CMK (cell line): ENCODE results near the gene DNAJB2.
A peak's percentile ranks its signal among the peaks of the same experiment; 100 is the strongest.

ENCODE experiments used
- DNase-seq: peaks from one replicate; pipeline ENCODE4 v3.0.0-alpha.2; 2010; ENCODE audit warnings: low read depth

Gene DNAJB2

DNA sequence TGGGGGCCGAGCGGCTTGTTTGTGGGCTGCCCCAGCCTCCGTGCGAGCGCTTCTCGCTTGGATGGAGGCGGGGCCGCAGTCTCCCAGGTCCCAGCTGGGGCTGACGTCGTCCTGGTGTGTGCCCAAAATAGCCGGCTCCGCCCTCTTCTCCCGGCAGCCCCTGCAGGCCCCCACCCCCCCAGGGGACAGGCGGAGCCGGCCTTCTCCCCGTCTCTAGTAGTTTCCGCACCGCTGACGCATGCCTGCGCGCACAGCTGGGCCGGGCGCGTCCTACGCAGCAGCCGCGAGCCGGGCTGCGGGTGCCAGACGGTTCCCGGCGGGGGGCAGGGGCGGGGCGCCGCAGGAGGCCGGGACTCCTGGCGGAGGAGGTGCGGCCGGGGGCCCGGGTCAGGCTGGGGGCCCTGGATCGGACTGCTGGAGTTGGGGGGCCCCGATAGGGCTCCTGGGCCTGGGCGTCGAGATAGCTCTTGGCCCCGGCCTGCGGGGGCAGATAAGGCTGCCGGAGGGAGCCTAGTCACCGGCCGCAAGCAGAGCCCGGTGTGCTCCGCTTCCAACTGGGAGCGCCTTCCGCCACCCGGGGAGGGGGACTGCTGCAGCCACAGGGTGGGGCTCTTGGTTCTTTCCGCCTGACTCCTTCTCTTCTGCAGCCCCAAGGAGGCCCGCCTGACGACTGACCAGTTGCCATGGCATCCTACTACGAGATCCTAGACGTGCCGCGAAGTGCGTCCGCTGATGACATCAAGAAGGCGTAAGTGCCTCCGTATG is at the start of gene DNAJB2:
TSS of gene DNAJB2 (plus strand) at position 216 of the 765 bp plus-strand sequence. CDS start at position 684, 468 bp downstream.
- DNase-seq: peak; percentile 98

DNA sequence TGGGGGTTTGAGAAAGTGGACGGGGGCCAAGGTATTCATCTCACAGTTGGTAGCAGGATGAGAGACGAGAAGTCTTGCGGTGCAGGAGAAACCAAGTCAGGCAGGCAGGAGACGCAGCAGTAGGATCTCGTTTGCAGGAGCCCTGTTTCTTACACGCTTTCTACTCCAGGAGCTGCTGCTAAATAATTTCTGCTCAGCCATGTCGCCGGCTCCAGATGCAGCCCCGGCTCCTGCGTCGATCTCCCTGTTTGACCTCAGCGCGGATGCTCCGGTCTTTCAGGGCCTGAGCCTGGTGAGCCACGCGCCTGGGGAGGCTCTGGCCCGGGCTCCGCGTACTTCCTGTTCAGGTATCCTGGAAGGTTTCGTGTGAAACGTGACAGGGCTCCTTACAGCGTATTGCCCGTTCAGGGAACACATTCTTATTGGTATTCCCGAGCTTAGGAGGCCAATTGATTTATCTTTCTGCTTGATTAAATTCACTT is 49.1 kb upstream of the DNAJB2 start:
- DNase-seq: no peak

DNA sequence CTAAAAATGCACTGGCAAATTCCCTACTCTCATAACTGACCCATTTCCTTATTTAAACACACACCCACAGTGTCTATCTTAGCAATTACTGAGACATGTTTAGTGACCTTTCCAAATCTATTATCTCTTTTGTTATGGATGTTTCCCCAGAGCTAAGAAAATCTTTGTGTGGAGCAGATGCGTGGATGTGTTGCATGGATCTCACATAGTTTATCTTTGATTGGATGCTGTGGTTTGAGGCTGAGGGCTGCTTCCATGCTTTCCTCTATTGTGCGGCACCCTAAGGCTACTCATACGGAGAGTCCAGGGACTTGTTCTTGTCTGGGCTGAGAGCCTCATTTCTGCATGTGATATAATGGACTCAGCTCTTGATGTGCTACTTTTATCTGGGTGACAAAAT is 44.8 kb upstream of the DNAJB2 start:
- no peak for DNase-seq

DNA sequence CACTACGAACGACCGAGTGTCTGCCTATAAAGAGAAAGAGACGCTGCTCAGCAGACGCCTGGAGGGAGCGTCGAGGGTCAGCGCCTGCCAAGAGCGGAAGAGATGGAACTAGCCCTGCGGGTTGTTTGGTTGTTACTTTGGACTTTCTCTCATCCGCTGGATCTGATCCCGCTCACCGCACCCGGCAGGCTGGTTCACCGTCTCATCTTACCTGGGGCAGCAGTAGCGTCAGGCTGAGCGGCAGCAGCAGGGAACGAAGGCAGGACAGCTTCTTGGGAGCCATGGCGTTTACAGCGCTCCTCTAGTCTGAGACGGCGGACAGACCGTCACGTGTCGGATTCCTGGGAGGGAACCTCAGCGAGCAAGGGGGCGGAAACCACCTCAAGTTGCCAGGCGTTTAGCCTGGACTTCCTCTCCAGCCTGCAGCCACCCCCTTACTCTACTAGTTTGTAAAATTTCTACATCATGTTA is 35.8 kb upstream of the DNAJB2 start:
- no peak for DNase-seq

DNA sequence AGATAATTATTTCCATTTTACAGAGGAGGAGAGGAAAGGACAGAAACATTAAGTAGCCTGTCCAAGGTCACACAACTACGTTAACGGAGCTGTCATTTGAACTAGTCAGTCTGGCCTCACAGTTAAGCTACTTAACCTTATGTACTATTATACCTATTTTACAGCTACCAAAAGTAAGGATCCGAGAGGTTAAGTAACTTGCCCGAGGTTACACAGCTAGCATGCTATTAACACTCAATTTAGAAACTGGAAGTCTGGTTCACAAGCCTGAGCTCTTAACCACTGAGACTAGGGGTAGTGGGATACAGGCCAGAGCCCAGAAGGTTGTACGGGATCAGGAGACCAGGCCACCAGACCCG is 34.4 kb upstream of the DNAJB2 start:
- no peak for DNase-seq

DNA sequence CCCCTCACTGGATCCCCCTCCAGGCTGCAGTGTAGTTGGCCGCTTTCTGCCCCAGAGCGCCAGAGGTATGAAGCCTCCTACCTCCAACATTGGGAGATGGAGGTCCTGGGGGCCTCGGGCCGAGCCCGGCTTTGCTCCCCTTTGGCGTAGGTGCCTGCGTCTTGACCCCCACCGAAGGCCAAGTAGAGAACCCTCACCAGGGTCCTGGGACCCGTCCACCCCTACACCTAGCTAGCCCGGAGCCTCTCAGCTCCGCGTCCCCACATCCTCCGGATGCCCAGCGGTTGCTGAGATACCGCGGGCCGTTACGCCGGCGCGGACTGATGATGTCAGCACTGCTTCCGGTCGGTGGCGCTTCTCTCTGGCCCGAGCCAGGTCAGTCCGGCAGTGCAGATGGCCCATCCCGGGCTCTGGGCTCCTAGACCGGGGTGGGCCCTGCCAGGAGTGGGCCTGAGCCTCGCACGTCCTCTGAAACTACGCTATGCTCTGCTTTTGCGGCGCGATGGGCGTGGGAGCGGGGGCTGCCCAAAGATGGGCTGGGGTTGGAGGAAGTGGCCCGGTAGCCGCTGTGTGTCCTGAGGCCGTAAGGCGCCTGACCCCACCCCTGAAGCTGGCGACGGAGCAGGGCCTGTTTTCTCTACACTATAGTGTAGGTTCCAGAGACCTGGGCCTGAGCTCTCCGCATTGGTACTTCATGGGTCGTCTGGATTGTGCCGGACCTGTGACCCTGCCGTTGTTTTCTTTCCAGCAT is 33.8 kb upstream of the DNAJB2 start, which contains the start of the genes GLB1L and STK16:
TSS of gene GLB1L (minus strand) at position 297 of the 751 bp plus-strand sequence. CDS start 1,871 bp downstream, outside the sequence.
TSS of gene STK16 (plus strand) at position 332 of the 751 bp plus-strand sequence. CDS start 521 bp downstream, outside the sequence.
- DNase-seq: peak; percentile 94

DNA sequence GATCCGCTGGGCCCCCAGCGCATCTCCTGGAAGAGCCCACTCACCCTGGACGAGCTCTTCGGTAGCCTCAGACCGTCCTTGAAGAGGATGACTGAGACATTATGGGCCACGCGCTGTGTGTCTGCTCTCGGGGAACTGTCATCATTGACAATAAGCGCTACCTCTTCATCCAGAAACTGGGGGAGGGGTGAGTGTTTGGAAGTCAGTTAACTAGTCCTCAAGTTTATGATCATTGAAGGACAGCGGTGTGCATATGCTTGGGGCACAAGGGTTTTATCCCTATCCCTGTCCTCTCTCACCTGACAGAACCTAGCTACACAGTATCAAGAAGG is 33.3 kb upstream of the DNAJB2 start:
- DNase-seq: no peak

DNA sequence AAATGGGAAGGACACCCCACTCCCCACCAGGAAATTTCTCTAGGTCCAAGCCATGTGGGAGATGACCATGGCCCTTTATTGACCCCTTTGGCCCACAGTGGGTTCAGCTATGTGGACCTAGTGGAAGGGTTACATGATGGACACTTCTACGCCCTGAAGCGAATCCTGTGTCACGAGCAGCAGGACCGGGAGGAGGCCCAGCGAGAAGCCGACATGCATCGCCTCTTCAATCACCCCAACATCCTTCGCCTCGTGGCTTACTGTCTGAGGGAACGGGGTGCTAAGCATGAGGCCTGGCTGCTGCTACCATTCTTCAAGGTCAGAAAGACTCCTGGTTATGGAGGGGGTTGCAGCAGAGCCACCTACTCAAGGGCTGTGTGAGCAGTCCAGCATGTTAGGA is 32.6 kb upstream of the DNAJB2 start:
- no peak for DNase-seq

DNA sequence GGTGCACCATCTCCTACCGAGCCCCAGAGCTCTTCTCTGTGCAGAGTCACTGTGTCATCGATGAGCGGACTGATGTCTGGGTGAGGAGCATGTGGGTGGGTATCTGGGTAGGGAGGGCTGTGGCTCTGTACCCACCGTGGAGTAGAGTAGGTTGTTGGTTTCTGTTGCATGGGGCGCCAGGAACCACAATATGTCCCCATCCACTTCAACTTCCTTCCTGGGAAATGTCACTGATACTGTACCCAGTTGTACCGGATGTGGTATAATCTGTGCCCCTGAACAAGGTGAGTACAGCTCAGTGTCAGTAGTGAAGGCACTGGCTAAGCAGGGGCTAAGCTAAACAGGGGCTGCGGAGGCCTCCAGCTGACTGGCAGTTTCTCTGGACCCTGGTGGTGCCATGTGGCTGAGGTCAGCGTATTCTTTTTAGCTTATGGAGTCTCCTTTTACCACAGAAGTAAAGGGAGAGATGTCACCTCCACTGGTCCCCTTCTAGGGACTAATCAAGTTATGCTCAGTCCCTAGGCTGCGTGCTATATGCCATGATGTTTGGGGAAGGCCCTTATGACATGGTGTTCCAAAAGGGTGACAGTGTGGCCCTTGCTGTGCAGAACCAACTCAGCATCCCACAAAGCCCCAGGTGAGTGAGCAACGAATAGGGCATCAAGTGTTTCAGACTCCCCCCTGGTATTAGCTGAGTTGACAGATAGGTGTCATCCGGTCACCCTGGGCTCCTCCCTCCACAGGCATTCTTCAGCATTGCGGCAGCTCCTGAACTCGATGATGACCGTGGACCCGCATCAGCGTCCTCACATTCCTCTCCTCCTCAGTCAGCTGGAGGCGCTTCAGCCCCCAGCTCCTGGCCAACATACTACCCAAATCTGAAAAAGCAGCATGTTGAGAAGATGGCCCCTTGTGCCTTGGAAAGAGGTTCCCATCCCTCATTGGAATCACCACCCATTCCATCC is 31.2 kb upstream of the DNAJB2 start:
- DNase-seq: no peak

DNA sequence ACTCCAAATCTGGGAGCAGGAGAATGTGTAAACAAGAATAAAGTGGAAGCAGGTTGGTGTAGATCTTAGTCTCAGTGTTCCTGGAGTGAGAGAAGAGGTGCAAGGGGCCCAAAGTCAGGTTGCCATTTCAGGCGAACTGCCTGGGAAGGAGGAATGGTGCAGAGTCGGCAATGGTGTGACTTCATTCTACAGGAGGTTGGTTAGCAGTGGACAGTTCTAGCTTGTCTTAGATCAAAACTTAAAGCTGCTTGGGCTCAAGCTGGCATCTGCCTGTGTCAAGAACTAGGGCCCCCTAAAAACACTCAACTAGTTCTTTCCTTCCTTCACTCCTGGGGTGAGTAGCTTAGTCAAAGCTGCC is 30.3 kb upstream of the DNAJB2 start:
- DNase-seq: no peak

DNA sequence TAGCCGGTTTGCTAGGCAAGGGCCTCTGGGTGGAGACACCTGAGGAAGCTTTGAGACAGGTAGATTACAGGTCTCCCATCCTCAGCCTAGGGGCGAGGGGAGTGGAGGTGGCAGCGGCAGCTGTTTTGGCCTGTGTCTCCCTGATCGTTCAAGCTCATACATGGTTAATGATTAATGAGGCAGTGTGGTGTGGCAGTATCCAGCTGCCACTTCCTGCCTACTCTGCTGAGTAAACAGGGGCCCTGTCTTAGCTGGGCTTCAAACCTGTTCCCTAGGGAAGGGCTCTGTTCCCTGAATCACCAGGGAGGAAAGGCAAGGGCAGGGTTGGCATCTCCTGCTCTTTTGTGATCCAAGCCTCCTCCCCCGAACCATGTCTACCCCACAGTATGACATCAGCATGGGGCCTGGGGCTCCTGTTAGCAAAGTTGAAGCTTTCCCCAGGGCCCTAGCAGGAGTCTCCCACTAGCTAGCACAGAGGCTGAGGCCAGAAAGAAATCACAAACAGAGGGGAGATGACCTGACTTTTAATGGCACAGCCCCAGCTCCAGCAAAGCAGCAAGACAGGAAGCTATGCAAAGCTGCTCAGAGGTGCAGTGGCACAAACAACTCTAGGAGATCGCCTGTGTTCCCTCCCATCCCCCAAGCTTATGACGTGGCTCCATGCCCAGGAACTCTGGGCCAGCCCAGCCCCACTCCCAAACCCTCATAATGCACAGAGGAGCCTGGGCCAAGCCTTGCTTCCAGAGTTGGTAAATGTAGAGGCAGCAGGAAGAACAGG is 29.8 kb upstream of the DNAJB2 start:
- DNase-seq: no peak

DNA sequence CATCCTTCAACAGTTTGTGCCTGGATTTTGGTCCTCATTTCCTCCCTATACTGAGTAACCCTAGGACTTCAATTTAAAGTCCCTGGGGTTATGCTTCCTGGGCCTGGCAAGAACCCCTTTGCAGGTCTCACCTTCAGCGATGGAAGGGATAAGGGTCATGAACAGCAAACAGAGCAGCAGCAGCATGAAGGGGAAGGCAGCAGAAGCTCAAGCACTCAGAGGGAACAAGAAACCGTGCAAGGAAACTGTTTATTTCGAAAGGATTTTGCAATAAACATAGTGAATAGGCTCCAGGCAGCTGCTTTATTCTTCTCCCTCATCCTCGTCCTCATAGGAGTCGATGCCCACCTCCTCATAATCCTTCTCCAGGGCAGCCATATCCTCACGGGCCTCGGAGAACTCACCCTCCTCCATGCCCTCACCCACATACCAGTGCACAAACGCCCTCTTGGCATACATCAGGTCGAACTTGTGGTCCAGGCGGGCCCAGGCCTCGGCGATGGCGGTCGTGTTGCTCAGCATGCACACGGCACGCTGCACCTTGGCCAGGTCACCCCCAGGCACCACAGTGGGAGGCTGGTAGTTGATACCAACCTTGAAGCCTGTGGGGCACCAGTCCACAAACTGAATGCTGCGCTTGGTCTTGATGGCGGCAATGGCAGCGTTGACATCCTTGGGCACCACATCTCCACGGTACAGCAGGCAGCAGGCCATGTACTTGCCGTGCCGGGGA is 29.0 kb upstream of the DNAJB2 start:
- DNase-seq: no peak

DNA sequence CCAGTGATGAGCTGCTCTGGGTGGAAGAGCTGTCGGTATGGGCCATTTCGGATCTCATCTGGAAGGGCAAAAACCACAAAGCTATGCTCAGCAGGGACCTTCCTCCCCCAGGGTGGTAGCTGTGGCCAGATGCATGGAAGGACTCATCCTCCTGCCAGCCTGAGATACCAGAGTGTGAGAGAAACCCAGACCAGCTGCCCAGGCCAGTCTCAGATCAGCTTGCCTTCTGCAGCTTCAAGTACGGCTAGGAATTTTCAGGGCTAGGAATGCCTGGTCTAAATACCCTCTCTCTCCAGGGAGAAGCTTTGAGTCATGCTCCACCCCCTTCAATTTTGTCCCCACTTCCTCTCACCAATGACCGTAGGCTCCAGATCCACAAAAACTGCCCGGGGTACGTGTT is 27.5 kb upstream of the DNAJB2 start:
- DNase-seq: no peak

DNA sequence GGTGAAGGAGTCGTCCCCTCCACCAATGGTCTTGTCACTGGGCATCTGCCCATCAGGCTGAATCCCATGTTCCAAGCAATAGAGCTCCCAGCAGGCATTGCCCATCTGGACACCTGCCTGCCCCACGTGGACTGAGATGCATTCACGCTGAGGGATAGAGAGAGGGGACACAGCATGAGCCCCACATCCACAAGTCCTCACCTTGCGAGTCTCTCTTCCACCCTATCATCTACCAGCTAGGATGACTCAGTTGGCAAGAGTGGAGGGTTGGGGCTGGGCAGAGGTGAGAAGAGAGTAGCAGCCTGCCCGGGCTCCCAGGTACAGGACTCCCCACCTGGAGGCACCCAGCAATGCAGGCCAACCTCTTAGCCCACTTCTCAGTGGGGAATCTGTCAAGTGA is 27.1 kb upstream of the DNAJB2 start:
- no peak for DNase-seq

DNA sequence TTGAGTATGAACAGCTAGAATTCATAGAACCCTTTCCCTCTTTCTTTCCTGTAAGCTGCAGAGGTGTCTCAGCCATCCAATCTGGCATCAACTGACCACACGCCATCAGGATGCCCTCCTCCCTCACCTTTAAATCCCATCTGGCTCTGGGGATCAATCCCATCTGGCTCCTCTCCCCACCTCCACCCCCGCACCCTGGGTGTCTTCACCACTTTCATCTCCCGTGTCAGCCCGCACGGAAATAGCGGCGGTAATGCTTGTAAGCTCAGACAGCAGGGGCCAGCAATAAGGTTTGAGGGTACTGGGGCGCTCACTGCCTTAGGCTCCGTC is 26.6 kb upstream of the DNAJB2 start:
- DNase-seq: no peak

DNA sequence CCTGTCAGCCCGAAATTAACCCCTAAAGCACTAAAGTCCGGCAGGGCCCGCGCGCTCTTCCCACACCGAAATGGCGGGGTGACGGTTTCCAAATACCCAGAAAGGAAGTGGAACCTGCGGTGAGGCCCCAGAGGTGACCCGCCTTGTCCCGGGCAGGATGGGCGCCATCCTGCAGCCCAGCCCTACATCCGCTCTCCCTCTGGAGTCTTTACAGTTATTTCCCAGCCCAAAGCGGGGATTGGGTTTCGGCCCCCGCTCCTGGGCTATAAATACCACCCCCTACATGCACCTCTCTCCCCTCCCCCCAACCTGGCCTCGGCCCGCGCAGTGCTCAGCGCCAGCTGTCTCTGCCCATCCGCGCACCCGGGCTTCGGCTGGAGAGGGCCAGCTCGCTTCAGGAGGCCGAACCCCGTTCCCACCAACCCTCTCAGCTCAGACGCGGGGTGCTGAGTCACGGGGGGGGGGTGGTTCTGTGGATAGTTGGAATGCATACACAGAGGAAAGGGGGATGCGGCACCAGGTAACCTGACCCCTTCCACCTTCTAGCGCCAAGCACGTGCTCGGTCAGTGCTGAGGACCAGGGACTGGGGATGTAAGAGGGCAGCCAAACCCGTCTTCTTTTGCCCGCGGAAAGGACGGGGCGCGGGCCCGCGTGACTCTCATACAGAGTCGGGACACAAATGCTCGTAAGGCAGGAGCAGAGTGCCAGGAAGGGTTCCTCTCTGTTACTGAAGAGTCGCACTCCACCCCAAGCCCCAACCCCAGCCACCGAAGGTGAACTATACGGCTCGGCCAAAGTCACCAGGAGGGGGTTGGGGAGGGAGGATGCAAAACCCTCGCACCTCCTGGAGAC is 26.0 kb upstream of the DNAJB2 start, which contains the start of gene TUBA4B:
TSS of gene TUBA4B (plus strand) at position 344 of the 853 bp plus-strand sequence. CDS start at position 509, 165 bp downstream.
- no peak for DNase-seq

DNA sequence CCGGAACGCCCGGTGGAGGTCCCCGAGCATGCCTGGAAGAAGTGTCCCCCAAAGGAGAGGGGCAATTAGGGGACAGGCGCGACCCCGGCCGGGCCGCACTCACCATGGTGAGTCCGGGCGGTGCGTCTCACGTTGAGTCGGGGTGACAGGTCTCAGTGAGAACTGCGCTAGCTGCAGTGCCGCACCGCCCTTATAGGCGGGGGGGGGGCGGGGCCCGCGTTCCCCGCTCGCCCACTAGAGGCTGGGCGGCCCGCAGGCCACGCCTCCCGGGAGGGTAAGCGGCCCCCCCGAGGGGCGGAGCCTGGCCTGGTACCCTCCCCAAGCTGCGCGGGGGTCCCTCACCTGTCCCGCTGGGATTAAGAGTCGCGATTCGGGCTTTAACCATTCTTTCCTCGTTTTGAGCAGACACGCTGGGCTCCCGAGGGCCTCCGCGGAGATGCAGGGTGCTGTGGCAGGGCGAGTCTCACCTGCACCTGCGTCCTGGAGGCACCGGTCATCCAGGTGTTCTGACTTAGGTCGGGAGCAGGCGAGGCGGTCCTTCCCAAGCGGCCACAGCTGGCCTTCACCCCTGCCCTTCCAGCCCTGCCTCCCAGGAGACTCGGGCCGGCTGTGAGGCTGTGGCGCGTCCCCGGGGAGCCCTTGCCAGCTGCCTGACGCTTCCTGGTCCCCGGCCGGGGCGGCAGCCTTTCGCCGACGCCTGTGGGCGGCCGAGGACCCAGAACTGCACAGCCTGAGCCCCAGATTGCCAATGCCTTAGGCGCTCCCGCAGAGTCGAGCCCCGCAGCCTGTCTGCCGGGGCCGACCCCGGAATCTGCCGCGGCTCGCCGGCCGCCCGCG is 25.2 kb upstream of the DNAJB2 start, which contains the start of gene TUBA4A:
TSS of gene TUBA4A (minus strand) at position 166 of the 837 bp plus-strand sequence. CDS start at position 106, 60 bp downstream.
- DNase-seq: no peak

DNA sequence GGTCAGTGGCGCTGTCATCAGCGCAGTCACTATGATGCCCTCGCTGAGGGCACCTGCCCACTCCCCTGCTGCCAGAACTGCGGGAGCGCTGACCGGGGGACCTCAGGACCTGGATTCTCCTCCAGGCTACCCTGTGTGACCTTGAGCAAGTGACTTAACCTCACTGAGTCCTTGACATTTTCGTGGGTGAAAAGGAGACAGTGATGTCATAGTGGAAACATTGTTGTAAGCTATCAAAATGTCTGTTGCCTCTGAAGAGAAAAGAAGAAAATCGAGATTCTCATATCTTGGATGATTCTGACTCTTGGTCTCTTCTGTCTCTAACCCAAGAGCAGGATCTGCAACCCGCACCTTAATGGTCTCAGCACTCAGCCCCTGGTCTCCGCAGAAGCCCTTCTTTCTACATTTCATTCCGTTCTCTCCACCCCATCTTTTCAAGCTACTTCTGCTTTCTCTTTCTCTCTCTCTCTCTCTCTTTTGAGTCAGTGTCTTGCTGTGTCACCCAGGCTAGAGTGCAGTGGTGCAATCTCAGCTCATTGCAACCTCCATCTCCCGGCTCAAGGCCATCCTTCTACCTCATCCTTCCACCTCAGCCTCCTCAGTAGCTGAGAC is 24.5 kb upstream of the DNAJB2 start:
- no peak for DNase-seq
